OCI-LY3 (cell line): Measurements from ENCODE around the gene SPEF2.

Experiments
- H2AFZ ChIP-seq: fragments of 200-600, 300-600 bp; shearing (Covaris generic); 2 replicates; pipeline ENCODE4 v1.6.0; 2014; ENCODE audit warnings: antibody characterized with exemption, low read depth, low read length
- H3K27ac ChIP-seq: fragments of 200-600, 300-600 bp; sonication (generic); 2 replicates; pipeline ENCODE4 v1.5.1; 2014; ENCODE audit warnings: mild to moderate bottlenecking, low read length, moderate library complexity, mixed read lengths
- H3K27me3 ChIP-seq: fragments of 200-600, 300-600 bp; sonication (generic); 2 replicates; pipeline ENCODE4 v1.6.1; 2014; ENCODE audit warnings: low read depth, low read length, mixed read lengths
- H3K36me3 ChIP-seq: fragments of 200-600, 300-600 bp; sonication (generic); replicated peaks from 2 replicates; pipeline ENCODE3; 2014; ENCODE audit warnings: low read depth, low read length, mixed read lengths
- H3K4me1 ChIP-seq: fragments of 300-600, 200-600 bp; sonication (generic); 2 replicates; pipeline ENCODE4 v1.6.1; 2014; ENCODE audit warnings: low read length, mixed read lengths
- H3K4me2 ChIP-seq: fragments of 200-600, 300-600 bp; sonication (generic); 2 replicates; pipeline ENCODE4 v1.6.1; 2014; ENCODE audit warnings: low read length, mixed read lengths
- H3K4me3 ChIP-seq: fragments of 300-600, 200-600 bp; sonication (generic); 2 replicates; pipeline ENCODE4 v1.5.1; 2014; ENCODE audit warnings: antibody characterized with exemption, mild to moderate bottlenecking, low read length, moderate library complexity
- H3K79me2 ChIP-seq: fragments of 300-600, 200-600 bp; shearing (Covaris generic); 2 replicates; pipeline ENCODE4 v1.6.1; 2014; ENCODE audit warnings: mild to moderate bottlenecking, low read length, mixed read lengths
- H3K9ac ChIP-seq: fragments of 300-600, 200-600 bp; shearing (Covaris generic); 2 replicates; pipeline ENCODE4 v1.6.0; 2014; ENCODE audit warnings: mild to moderate bottlenecking, low read length, moderate library complexity
- H3K9me3 ChIP-seq: fragments of 200-600, 300-600 bp; shearing (Covaris generic); 2 replicates; pipeline ENCODE4 v1.6.1; 2014; ENCODE audit warnings: low read length, mixed read lengths; ENCODE audit not compliant: insufficient read depth
- H4K20me1 ChIP-seq: fragments of 200-600, 300-600 bp; sonication (generic); 2 replicates; pipeline ENCODE4 v1.6.1; 2016; ENCODE audit warnings: low read length, mixed read lengths; ENCODE audit not compliant: insufficient read depth
- EZH2phosphoT487 ChIP-seq: fragments of 200-600 bp; shearing (Covaris generic); IDR thresholded peaks from 2 replicates; pipeline ENCODE4 v1.6.1; 2018; ENCODE audit warnings: antibody characterized with exemption, mixed run types, low read depth
- TF ChIP-seq, protein P1 (sequence below): fragments of 200-600, 300-600 bp; sonication (generic); IDR thresholded peaks from 2 replicates; pipeline ENCODE4 v1.5.1; 2014; ENCODE audit warnings: antibody characterized with exemption, low read length, low read depth

Gene SPEF2

GRCh38 chr5:35755966-35756365, 138.3 kb downstream of the SPEF2 start:
- no peak for TF ChIP-seq EZH2phosphoT487
- TF ChIP-seq, protein P1, sequence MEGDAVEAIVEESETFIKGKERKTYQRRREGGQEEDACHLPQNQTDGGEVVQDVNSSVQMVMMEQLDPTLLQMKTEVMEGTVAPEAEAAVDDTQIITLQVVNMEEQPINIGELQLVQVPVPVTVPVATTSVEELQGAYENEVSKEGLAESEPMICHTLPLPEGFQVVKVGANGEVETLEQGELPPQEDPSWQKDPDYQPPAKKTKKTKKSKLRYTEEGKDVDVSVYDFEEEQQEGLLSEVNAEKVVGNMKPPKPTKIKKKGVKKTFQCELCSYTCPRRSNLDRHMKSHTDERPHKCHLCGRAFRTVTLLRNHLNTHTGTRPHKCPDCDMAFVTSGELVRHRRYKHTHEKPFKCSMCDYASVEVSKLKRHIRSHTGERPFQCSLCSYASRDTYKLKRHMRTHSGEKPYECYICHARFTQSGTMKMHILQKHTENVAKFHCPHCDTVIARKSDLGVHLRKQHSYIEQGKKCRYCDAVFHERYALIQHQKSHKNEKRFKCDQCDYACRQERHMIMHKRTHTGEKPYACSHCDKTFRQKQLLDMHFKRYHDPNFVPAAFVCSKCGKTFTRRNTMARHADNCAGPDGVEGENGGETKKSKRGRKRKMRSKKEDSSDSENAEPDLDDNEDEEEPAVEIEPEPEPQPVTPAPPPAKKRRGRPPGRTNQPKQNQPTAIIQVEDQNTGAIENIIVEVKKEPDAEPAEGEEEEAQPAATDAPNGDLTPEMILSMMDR = no peak
- no peaks in the 10 kb centered on the region for H3K36me3 ChIP-seq
- no peak overlapping the region for H3K4me3 ChIP-seq
- H3K9ac ChIP-seq = no peak overlapping the region
- H3K9me3 ChIP-seq = no peaks in the 10 kb centered on the region
- no peak overlapping the region for H3K4me2 ChIP-seq
- no peaks in the 10 kb centered on the region for H3K79me2 ChIP-seq
- no peak overlapping the region for H3K27ac ChIP-seq
- H3K27me3 ChIP-seq = no peaks in the 10 kb centered on the region
- no peaks in the 10 kb centered on the region for H4K20me1 ChIP-seq
- no peaks in the 10 kb centered on the region for H3K4me1 ChIP-seq
- H2AFZ ChIP-seq = no peak overlapping the region

GRCh38 chr5:35758151-35758724, 140.6 kb downstream of the SPEF2 start:
- Histone ChIP-seq H3K36me3 (no peaks in the 10 kb centered on the region), H3K79me2 (no peaks in the 10 kb centered on the region), H3K27ac (no peak overlapping the region), H3K4me1 (no peaks in the 10 kb centered on the region), H3K9me3 (no peaks in the 10 kb centered on the region), H2AFZ (no peak overlapping the region), H3K27me3 (no peaks in the 10 kb centered on the region), H3K9ac (no peak overlapping the region), H3K4me3 (no peak overlapping the region), H3K4me2 (no peak overlapping the region), H4K20me1 (no peaks in the 10 kb centered on the region)
- TF ChIP-seq EZH2phosphoT487 = no peak
- TF ChIP-seq, protein P1 = no peak

- Histone ChIP-seq H3K4me3 (no peak overlapping the region), H4K20me1 (no peaks in the 10 kb centered on the region), H3K9me3 (no peaks in the 10 kb centered on the region), H3K9ac (no peak overlapping the region), H3K27ac (no peak overlapping the region), H3K4me1 (no peaks in the 10 kb centered on the region), H3K36me3 (no peaks in the 10 kb centered on the region), H3K27me3 (no peaks in the 10 kb centered on the region), H3K79me2 (no peaks in the 10 kb centered on the region), H3K4me2 (no peak overlapping the region), H2AFZ (no peak overlapping the region)
- no peak for TF ChIP-seq EZH2phosphoT487
- TF ChIP-seq, protein P1 = no peak
These were observed 143.9 kb downstream of the SPEF2 start for GRCh38 chr5:35761541-35761940.

DNA sequence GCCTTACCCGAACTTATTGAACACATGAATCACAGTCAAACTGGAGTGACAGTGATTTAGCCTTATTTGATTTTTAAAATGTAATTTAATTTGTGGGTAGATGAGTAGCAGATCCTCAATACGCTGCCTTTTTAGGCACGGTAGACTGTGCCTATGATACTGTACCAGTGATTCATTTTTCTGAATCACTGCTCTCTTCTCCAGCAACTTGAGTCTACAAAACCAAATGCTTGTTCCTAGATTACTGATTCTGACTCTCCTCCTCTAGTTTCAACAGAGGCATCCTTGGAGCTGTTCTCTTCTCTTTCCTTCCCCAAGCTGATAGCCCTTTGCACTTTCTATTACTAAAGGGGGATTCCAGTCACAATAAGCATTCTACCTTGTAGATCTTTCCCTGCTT, 144.7 kb downstream of the SPEF2 start:
- no peak overlapping the region for H3K27ac ChIP-seq
- no peaks in the 10 kb centered on the region for H3K9me3 ChIP-seq
- no peak overlapping the region for H2AFZ ChIP-seq
- no peaks in the 10 kb centered on the region for H4K20me1 ChIP-seq
- TF ChIP-seq, protein P1 = no peak
- TF ChIP-seq EZH2phosphoT487 = no peak
- H3K9ac ChIP-seq = no peak overlapping the region
- no peaks in the 10 kb centered on the region for H3K27me3 ChIP-seq
- H3K36me3 ChIP-seq = no peaks in the 10 kb centered on the region
- no peak overlapping the region for H3K4me3 ChIP-seq
- no peaks in the 10 kb centered on the region for H3K79me2 ChIP-seq
- H3K4me2 ChIP-seq = no peak overlapping the region
- no peaks in the 10 kb centered on the region for H3K4me1 ChIP-seq
